Femur (tissue), 1 donor: ENCODE measurements around the gene LIMK2.
"Not testable (repeated sequence)": the region's sequence is repeated elsewhere in the genome, so short reads cannot be mapped to it uniquely, and the experiment has no call there.

Source experiments
- DNase-seq: peaks from one replicate; pipeline ENCODE4 v3.0.0-alpha.2; 2017

Gene LIMK2

GRCh38 chr22:31244943-31245451 lies 32.9 kb downstream of the LIMK2 start:
- no peak for DNase-seq

GRCh38 chr22:31245998-31246397 lies 33.9 kb downstream of the LIMK2 start:
- not testable (repeated sequence) for DNase-seq

GRCh38 chr22:31246687-31247086 lies 34.6 kb downstream of the LIMK2 start:
- no peak for DNase-seq

- no peak for DNase-seq
These were observed 35.6 kb downstream of the LIMK2 start for GRCh38 chr22:31247726-31248125.

GRCh38 chr22:31248138-31248745 lies 36.1 kb downstream of the LIMK2 start:
- peak; percentile 89 for DNase-seq

- DNase-seq = no peak
These were observed 37.2 kb downstream of the LIMK2 start for GRCh38 chr22:31248965-31249958.

- no peak for DNase-seq
These were observed 38.9 kb downstream of the LIMK2 start for GRCh38 chr22:31250740-31251600.

GRCh38 chr22:31253949-31254348 lies 41.9 kb downstream of the LIMK2 start:
- DNase-seq = peak; percentile 24

- DNase-seq = no peak
These were observed 47.8 kb downstream of the LIMK2 start for GRCh38 chr22:31259798-31260473.

GRCh38 chr22:31260474-31260856 lies 48.4 kb downstream of the LIMK2 start:
- no peak for DNase-seq

- no peak for DNase-seq
These were observed 50.4 kb downstream of the LIMK2 start for GRCh38 chr22:31262312-31263133.

- DNase-seq = no peak
These were observed 52.0 kb downstream of the LIMK2 start for GRCh38 chr22:31263896-31264640.

GRCh38 chr22:31268281-31268680 lies 56.2 kb downstream of the LIMK2 start:
- DNase-seq = no peak

GRCh38 chr22:31269892-31270579 lies 57.9 kb downstream of the LIMK2 start:
- DNase-seq = no peak

- DNase-seq = no peak
These were observed 58.9 kb downstream of the LIMK2 start for GRCh38 chr22:31271026-31271425.

GRCh38 chr22:31271485-31271884 lies 59.4 kb downstream of the LIMK2 start:
- DNase-seq = no peak

GRCh38 chr22:31272522-31273446 lies 60.7 kb downstream of the LIMK2 start:
- peak; percentile 46 for DNase-seq

GRCh38 chr22:31274017-31274416 lies 61.9 kb downstream of the LIMK2 start:
- DNase-seq = no peak

- DNase-seq = no peak
These were observed 62.9 kb downstream of the LIMK2 start for GRCh38 chr22:31275018-31275417.
